GM10266 (cell line): ENCODE measurements around the gene XRRA1.
"Not testable (repeated sequence)": the region's sequence is repeated elsewhere in the genome, so short reads cannot be mapped to it uniquely, and the experiment has no call there.

Source experiments
- DNase-seq: peaks from one replicate; pipeline ENCODE4 v3.0.0; 2012; ENCODE audit errors: extremely low spot score
- CTCF ChIP-seq: IDR thresholded peaks from 2 replicates; pipeline ENCODE4 v1.5.1; 2012; ENCODE audit warnings: mild to moderate bottlenecking, low read depth; ENCODE audit not compliant: control insufficient read depth, insufficient read depth; ENCODE audit errors: missing control alignments

The XRRA1 gene

GRCh38 chr11:74895340-74896116, 53.4 kb downstream of the XRRA1 start:
- no peak for DNase-seq
- no peak for TF ChIP-seq CTCF

- DNase-seq = not testable (repeated sequence)
Observed at GRCh38 chr11:74893015-74893414, 55.9 kb downstream of the XRRA1 start.

- TF ChIP-seq CTCF = peak; percentile 28
- DNase-seq = no peak
Observed at GRCh38 chr11:74877132-74877531, 71.8 kb downstream of the XRRA1 start.

GRCh38 chr11:74871037-74871436, 77.9 kb downstream of the XRRA1 start:
- DNase-seq = no peak

GRCh38 chr11:74870485-74870884, 78.4 kb downstream of the XRRA1 start:
- peak; percentile 15 for TF ChIP-seq CTCF
- DNase-seq = no peak

More at GRCh38 chr11:74871037-74871436, 77.9 kb downstream of the XRRA1 start:
- TF ChIP-seq CTCF = no peak

- no peak for TF ChIP-seq CTCF
- DNase-seq = no peak
Observed at GRCh38 chr11:74866557-74866956, 82.3 kb downstream of the XRRA1 start.

- DNase-seq = no peak
- TF ChIP-seq CTCF = no peak
Observed at GRCh38 chr11:74863410-74863809, 85.5 kb downstream of the XRRA1 start.
